ENCODE results near the gene PAM16.
A peak's percentile ranks its signal among the peaks of the same experiment; 100 is the strongest.
"Not testable (repeated sequence)": the region's sequence is repeated elsewhere in the genome, so short reads cannot be mapped to it uniquely, and the experiment has no call there.

PAM16 gene

GRCh38 chr16:4350787-4351659 is at the start of gene PAM16:
Gene PAM16 (minus strand): TSS chr16:4351321. CDS start chr16:4351234, 87 bp downstream.
- peak; percentile 6 for FAIRE-seq

GRCh38 chr16:4399001-4399730 is 48.0 kb upstream of the PAM16 start:
- FAIRE-seq, result no peak

DNA sequence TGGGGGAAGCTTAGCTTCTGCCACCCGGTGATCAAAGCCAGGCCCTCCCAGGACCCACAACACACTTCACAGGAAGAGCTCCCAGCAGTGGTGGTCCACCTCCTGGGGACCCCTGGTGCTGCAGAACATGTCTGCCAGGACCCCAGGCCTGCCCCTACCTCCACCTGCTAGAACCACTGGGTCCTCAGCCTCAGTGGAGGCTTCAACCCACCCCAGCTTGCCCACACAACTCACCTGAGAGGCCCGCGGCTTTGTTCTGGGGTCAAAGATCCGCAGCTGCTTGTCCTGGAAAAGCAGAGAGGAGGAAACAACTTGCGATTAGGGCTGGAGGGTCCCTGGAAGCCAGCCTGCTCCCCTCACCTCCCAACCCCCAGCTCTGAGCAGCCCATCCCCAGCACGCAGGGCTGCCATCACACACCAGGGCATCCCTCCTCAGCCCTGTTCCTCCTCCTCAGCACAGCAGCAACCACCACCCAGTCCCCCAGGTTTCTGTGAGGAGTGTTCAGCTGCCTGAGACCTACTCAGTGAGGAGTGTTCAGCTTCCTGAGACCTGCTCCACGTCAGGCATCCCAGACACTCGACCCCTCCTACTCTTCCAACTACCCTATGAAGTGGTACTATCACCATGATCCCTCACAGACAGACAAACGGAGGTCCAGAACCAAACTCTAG is 44.1 kb upstream of the PAM16 start:
- no peak for FAIRE-seq

DNA sequence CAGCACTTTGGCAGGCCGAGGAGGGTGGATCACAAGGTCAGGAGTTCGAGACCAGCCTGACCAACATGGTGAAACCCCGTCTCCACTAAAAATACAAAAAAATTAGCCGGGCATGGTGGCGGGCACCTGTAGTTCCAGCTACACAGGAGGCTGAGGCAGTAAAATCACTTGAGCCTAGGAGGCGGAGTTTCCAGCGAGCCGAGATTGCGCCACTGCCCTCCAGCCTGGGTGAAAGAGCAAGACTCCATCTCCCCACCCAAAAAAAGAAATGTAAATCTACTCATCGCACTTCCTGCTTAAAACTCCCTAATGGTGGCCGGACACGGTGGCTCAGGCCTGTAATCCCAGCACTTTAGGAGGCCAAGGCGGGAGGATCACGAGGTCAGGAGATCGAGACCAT is 42.7 kb upstream of the PAM16 start:
- FAIRE-seq, result not testable (repeated sequence)

DNA sequence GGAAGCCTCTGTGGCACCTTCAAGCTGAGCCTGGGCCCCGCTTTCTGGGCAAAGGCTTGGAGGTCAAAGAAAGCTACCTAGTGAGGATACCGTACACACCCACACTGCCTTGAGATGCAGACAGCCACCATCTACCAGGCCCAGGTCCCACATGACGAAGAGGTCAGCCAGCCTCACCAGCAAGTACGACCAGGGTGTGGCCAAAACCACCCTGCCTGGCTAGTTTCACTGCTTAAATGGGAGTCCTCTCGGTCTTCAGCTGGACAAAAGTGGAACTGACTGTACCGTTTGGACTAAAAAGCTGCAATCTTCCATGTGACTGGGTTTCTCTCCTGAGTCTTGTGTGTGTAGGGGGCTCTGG is 42.1 kb upstream of the PAM16 start:
- FAIRE-seq, result no peak

DNA sequence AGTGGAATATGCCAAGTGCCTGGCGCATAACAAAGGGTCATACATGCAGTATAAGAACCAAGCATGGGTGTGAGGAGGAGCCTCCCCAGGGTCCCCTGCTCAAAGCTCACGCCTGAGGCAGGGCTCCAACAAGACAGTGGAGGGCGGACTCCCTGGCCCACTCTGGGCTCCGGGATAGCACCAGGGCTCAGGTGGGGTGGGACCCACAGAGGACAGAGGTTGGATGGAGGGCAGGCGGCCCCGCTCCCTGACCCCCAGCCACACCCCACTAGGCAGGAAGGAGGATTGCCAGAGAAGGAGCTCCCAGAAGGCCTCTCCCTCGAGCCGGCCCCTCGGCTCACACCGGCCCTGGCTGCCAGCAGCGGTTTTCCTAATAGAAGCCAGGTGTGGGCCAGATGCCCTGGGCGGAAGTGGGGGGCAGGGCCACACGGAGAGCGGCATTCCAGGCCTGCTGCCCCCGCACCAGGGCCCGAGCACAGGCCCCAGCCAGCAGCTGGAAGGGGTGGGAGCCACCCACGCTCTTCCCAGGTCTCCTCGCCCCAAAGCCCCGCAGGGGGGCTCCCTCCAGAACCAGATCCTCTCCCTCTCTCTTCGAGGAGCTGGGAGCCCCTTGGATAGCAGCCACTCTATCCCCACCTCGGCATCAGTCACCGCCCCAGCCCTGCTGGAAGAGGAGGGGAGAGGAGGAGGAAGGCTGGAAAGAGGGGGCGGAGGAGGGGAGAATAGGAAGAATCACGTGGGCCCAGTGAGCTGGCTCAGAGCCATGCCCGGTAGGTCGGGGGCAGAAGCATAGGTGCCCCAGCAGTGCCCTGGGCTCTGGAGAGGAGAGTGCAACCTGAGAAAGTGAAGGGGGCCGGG is 41.5 kb upstream of the PAM16 start:
- no peak for FAIRE-seq

DNA sequence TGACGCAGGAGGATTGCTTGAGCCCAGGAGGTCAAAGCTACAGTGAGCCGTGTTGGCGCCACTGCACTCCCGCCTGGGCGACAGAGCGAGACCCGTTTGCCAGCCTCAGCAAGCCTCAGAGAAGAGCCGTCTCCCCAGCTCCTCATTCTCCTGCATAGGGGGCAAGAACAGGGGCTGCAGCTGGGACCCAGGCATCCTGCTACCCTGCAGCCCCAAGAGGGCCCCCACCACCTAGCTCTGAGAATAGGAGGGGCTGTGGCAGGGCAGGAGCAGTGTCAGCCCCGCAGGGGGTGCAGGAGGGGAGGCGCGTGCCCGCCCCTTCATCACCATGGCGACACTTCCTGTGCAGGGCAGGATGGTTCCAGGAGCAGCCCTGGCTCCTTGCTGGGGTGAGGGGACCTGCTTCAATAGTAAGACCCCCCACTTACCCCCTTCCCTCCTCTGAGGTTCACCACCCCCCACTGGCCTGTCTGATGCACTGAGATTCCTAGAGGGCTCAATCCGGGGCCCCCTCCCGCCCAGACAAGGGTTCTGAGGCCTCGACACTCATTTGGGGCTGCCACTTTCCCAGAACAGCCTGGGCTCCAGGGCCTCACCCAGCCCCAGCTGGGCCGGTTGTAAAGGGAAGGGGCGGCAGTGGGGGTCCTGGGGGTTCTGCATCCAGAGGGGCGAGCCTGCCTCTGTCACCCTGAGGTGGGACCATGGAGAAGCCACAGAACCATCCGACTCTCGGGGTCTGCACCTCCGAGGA is 40.7 kb upstream of the PAM16 start:
- no peak for FAIRE-seq

DNA sequence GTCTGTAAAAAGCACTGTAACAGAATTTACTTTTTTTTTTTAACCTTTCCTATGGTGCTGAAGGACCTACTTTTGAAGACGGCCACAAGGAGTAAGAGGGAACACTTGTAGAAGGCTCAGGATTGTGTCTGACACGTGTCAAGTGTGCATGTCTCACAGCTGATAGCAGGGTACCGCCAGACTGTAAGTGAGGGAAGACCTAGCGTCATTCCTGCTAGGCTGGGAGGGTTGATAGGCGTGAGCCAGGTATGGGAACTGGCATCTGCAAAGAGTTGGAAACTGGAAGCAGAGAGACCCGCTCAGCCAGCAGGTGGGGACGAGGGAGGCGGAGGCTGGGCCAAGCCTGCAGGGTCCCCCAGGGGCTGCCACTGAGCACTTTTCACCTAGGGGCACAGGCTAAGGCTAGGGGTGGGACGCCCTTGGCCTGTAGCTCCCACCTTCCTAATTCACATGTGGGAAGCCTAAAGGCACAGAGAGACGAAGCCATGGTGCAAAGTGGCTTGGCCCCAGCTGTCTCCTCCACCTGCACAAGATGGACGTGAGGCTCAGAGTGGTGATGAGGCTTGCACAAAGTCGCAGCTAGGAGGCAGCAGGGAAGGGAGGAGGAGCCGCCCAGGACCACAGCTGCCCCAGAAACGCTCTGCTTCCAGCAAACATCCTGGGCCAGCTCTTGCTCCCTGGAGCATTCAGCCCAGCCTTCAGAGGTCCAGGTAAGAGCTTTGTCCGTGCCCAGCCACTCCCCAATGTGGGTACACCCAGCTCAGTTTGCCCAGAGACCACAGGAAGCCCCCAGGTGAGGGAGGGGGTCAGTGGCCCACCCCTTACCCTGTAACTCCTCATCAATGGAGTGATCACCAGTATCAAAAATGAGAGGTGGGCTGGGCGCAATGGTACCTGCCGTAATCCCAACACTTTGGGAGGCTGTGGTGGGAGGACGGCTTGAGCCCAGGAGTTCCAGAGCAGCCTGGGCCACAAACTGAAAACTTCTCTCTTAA is 39.4 kb upstream of the PAM16 start:
- FAIRE-seq, result no peak

DNA sequence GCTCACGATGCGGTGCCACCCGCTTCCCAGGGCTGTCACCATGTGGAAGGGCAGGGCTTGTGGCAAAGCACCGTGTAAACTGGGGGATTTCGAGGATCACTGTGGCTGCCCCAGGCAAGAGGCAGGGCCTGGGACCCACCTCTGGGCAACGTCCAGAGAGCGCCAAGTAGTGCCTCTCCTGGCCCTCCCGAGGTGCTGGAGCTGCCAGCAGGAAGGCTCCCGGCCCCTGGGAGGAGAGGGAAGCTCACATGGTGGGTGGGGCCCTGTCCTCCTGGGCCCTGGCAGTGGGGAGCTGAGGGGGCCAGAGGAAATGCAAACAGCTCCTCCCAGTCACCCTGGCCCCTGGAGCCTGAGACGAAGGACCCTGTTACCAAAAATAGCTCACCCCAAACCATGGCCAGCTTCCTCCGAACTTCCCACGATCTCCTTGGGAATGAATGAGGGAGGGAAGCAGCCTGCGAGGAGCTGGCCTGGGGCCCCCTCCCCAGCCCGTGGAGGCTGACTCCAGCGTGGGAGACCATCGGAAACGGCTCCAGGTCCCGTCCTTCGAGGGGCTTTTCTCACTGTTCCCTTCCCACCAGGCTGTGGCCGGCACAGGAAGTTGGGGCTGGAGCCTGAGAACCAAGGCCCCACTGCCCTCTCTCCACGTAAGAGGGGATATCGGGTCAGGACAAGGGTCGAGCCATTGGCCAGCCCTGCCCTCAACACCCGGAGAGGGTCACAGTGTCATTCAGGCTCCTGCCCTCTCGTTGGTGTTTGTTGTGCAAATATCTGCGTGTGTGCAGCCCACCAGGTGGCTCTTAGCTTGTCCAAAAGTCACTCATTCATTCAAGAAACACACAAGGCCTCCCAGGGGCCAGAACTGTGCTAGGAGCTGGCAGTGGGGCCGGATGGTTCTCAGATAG is 38.2 kb upstream of the PAM16 start:
- FAIRE-seq, result no peak

DNA sequence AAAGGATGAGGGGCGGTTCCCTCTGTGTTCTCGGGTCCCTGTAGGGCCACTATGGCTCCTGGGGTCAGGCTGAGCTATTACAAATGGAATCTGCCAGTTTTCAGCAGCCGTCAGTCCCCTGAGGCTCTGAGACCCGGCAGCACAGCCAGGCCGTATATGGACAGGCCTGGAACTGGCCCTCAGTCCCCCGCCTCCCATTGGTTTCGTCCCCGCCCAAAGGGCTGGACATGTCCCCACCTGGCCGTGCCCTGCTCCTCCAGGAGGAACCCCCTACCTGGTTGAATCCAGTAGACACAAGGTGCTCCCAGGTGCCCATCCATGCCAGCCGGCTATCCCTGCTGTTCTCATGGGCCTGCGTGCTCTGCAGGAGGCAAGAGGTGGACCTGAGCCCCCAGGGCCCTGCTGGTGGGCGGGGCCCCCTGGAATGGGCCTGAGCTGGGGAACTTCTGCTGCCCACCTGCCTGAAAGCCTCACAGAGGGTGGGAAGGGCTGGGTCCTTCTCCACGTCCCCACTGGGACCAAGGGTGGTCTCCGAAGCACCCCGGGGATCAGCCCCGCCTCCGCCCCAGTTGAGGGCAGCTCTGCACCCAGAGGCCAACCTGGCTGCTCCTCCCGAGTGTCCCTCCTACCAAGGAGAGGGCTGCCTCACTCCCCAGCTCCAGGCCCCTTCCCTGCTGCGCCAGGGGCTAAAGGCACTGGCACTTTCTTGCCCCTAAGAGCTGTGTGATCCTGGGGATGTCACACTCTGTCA is 37.3 kb upstream of the PAM16 start:
- no peak for FAIRE-seq

DNA sequence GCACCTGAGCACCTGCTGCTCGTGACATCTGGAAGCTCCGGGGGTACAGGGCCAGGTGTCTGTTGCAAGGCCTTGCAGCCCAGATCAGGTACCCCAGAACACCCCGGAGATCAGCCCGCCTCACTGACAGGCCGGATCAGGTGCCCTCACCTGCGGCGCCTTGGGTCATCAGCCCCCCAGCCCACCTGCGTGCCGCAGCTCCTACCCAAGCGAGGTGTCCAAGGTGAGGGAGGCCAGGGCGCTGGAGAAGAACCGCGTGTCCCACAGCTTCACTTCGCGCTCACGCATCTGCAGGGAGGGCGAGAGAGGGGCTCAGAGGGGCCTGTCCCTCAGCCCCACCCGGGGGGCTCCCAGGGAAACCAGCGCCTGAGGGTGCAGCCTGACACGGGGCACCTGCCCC is 36.7 kb upstream of the PAM16 start:
- no peak for FAIRE-seq

DNA sequence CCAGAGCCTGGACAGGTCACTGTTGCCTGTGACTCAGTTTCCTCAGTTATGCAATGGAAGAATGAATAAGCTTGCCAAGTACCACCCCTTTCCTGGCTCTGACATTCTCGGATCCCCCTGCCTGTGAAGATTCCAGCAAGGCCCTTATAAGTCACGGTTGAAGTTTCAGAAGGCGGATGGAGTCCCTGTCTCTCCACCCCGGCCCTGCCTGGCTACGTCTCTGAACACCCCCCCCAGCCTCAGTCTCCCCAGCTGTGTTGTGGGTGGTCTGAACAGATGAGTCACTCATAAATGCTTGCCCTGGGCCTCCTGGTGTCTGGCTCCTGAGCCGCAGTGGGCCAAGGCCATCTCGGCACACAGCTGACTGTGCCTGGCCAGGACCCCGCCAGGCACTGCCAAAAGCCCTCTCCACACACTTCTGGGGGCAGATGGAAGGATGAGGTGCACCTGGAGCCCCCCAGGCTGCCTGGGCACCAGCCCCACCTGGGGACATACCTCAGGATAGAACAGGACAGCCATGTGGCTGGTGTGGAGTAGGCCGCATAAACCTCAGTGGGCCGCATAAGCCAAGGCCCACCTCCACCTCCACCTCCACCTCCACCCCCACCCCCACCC is 35.9 kb upstream of the PAM16 start:
- FAIRE-seq, result no peak

- FAIRE-seq, result no peak
These were observed 35.3 kb upstream of the PAM16 start for GRCh38 chr16:4386451-4386805.

DNA sequence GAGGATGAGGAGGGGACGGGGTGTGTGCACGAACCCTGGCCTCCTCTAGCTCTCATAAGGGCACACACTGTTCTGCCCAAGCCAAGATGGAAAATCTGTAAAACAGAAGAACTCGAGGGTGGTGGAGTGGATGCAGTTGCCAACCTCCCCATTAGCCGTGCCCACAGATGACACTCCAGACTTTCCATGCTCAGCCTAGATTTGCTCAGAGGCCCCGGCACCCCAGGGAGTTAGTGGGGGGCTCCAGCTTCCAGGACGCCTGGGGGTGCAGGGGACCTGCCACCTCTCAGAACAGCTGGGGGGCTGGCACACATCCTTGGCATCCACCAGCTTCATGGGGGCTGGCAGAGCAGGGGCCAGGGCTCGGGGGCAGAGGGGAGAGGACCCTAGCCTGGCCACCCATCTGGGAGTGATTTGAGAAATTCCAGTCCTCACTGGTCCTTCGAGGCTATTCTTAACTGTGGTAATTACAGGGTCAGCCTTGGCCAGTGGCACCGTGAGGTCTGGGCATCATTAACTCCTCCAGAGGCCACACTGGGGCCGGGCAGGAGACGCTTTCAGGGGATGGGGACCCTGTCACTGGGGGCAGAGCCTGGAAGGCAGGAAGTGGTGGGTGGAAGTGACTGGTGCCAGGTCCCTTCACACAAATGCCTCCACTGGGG is 34.8 kb upstream of the PAM16 start:
- FAIRE-seq, result no peak

- FAIRE-seq, result no peak
These were observed 34.1 kb upstream of the PAM16 start for GRCh38 chr16:4385066-4385788.

GRCh38 chr16:4384509-4384942 is 33.4 kb upstream of the PAM16 start:
- no peak for FAIRE-seq

Measured in A204.1 (cell line).